Astrocyte of the spinal cord (primary cell): Measurements from ENCODE around the gene SLX9.

Experiments used
- DNase-seq: peaks from one replicate; pipeline ENCODE4 v3.0.0; 2011; ENCODE audit warnings: low read depth, low spot score
- H3K4me3 ChIP-seq: 2 replicates; pipeline ENCODE4 v1.5.1; 2011; ENCODE audit warnings: low read depth, mild to moderate bottlenecking, low read length, moderate library complexity
- in situ Hi-C: cut with HindIII; loops from 2 replicates; pipeline ENCODE4 v1.10.0; 2017; ENCODE audit warnings: low sequenced_read_pairs
- TF ChIP-seq, protein P1 (sequence below): IDR thresholded peaks from 2 replicates; pipeline ENCODE4 v1.5.1; 2012; ENCODE audit warnings: low read depth, mild to moderate bottlenecking, low read length, inconsistent platforms

Gene SLX9

DNA sequence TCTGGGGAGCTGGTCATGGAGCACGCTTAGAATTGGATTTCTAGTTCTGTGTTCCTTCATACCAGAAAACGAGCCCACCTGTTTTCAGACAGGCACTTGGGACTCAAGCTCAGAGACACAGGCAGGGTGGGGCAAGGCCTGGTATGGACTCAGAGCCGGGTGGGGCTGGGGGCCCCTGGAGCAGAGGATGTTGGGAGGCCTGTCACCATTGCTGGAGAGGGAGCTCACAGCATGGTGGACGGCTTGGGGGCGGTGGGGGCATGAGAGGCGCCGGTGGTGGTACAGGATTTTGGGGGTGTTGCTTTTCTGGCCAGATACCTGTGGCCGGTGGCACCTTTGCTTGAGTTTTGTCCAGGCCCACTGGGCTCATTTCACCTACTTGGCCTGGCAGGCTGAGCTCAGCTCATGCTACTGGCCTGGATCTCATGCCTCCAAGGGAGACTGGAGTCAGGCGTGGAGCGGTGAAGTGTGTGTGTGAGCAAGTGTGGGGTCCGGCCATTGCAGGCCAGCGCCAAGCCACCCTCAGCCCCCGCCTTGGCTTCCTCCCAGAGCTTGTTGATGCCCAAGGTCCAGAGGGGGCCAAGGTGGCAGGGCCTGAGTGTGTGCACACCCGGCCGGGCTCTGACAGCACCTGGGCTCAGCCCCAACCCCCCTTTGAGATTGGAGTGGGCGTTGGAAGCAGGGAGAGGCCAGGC is 8.7 kb downstream of the SLX9 start:
- TF ChIP-seq, protein P1, sequence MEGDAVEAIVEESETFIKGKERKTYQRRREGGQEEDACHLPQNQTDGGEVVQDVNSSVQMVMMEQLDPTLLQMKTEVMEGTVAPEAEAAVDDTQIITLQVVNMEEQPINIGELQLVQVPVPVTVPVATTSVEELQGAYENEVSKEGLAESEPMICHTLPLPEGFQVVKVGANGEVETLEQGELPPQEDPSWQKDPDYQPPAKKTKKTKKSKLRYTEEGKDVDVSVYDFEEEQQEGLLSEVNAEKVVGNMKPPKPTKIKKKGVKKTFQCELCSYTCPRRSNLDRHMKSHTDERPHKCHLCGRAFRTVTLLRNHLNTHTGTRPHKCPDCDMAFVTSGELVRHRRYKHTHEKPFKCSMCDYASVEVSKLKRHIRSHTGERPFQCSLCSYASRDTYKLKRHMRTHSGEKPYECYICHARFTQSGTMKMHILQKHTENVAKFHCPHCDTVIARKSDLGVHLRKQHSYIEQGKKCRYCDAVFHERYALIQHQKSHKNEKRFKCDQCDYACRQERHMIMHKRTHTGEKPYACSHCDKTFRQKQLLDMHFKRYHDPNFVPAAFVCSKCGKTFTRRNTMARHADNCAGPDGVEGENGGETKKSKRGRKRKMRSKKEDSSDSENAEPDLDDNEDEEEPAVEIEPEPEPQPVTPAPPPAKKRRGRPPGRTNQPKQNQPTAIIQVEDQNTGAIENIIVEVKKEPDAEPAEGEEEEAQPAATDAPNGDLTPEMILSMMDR, result no peak
- no peak overlapping the region for H3K4me3 ChIP-seq
- no peak for DNase-seq
- in situ Hi-C loops, result no loop called here

DNA sequence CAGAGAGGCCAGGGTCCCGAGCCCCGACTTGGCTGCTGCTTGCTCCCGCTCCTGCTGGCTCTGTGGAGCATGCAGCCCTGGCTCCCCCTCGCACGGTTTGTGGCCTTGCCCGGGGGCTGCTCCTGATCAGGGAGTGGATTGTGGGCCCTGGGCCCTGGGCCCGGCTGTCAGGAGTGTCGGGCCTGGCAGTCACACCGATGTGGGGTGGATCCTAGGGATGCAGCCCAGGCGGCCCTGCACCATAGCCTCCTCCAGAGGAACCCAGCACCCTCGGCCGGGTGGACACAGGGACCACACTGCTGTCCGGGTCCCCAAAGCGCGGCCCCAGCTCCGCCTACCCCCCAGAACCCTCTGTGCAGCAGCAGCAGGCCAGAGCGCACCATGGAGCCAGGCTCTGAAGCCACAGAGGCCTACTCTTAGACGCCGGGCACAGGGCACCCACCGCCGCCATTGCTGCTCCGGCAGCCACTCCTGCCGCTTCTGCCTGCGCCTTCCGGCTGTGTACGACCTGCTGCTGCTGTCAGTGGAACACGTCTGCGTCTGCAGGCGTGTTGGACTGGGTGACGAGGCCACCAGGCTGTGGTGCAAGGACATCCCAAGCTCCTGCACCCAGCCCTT is 9.4 kb downstream of the SLX9 start:
- TF ChIP-seq, protein P1, result no peak
- DNase-seq, result no peak
- H3K4me3 ChIP-seq, result no peak overlapping the region
- in situ Hi-C loops, result no loop called here

DNA sequence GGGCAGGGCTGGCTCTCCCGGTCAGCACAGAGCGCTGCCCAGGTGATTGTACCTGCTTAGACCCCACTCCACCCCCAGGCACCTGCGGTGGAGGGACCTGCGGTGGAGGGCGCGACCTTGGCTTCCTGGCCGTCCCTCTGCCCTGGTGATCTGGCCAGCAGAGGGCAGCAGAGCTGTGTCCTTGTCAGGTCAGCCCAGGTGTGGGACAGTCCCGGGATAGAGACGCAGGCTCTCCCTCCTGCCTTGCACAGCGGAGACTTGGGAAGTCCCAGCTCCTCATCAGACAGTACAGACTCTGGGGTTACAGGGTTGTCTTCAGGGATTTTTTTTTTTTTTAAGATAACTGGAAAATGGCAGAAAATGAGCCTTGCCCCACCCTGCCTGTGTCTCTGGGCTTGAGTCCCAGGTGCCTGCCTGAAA is 10.0 kb downstream of the SLX9 start:
- H3K4me3 ChIP-seq, result no peak overlapping the region
- DNase-seq, result peak; percentile 58
- in situ Hi-C loops, result no loop called here
- TF ChIP-seq, protein P1, result peak; percentile 93

DNA sequence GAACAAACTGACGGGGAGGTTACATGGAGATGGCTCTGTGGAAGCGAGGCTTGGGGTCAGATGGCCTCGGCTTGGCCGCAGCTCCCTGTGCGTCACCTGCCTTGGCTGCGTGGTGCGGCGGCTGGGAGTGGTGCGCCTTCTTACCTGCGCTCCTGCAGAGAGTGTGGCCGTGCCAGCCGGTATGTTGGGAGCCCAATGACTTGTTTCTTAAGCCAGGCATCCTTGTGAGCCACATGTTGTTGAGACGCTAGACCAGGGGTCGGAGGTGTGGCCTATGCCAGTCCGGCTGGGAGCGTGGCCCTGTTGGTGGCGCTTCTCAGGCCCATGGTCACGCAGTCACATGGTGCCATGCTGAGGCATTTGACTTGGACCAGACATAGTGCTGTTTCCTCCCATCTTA is 10.5 kb downstream of the SLX9 start:
- TF ChIP-seq, protein P1, result no peak
- DNase-seq, result no peak
- no peak overlapping the region for H3K4me3 ChIP-seq
- in situ Hi-C loops, result no loop called here

DNA sequence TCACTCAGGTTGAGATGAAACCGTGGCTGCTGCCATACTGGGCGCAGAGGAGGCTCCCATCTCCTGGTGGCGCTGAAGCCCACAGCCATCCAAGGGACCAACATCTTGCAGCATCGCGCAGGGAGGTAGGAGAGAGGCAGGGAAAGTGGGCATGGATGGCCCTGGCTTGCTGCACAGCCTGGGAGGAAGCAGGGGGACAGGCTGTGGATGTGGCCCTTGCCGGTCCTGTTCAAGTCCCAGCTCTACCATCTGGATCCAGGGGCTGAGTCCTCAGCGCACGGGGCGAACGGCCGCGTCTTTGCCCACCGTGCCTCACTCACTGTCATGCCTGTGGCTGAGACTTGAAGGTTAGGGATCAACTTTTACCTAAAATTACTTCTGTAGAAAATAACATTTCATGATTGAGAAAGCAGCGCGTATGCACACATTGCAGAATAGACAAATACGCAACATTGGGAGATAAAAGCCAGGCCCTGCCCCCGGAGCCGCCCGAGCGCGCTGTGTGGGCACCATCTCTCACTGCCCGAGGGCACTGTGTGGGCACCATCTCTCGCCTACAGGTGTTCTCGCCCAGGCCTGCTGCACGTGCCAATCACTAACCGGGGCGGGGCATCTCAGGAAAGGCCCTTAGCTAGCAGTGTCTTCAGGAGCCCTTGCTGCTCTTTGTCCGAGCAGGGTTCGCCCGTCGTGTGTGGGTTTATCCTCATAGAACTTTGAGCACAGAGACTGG is 11.5 kb downstream of the SLX9 start:
- in situ Hi-C loops, result no loop called here
- TF ChIP-seq, protein P1, result no peak
- H3K4me3 ChIP-seq, result no peak overlapping the region
- no peak for DNase-seq

DNA sequence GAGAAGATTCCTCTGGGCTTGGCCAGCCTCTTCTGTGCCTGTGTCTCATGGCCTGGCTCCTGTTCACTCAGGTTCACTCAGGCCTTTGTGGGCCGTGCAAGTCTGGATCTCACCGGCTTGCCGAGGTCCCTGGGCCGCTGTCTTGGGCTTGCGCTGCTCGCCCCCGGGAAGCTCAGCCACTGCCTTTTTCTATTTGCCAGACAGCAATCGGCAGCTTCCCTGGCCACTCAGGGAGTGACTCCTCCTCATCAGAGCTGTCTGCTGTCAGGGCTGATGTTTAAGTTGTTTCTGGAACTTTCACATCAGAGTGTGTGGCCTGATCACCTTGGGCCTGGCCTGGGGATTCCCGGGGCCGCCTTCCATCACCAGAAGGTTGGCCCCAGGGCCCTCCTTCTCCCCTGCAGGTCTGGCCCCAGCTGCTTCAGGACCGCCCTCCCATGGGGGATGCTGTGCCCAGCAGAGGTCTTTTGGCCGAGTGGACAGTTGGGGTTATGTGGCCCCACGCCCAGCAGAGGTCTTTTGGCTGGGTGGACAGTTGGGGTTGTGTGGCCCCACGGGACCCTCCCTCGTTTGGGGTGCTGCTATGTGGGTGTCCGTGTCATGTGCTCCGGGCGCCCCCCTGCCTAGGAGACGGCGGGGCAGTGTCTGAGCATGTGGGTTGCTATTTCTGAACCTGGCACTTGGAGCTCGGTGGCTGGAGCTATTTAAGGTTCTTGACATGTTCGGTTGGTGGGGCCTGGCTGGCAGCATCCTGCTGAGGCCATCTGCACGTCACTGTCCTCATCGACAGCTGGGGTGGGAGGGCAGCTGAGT is 12.5 kb downstream of the SLX9 start:
- DNase-seq, result no peak
- in situ Hi-C loops, result no loop called here
- no peak overlapping the region for H3K4me3 ChIP-seq
- TF ChIP-seq, protein P1, result no peak
